CD4-positive, alpha-beta T cell treated with Interleukin-15 for 1 hour (primary cell): ENCODE data around the gene NCAPD3.

ENCODE experiments used
- DNase-seq: peaks from one replicate; pipeline ENCODE4 v3.0.0-alpha.2; 2020

The NCAPD3 gene

GRCh38 chr11:134253188-134253993 is 29.6 kb upstream of the NCAPD3 start, which contains the start of the genes ACAD8 and THYN1:
Gene ACAD8 (plus strand): TSS chr11:134253568. CDS start chr11:134253601, 33 bp downstream.
Gene THYN1 (minus strand): TSS chr11:134253352. CDS start chr11:134252882, 470 bp downstream.
- peak; percentile 96 for DNase-seq

GRCh38 chr11:134252346-134253187 is 28.8 kb upstream of the NCAPD3 start:
- DNase-seq, result no peak

GRCh38 chr11:134250675-134251074 is 26.9 kb upstream of the NCAPD3 start:
- no peak for DNase-seq

DNA sequence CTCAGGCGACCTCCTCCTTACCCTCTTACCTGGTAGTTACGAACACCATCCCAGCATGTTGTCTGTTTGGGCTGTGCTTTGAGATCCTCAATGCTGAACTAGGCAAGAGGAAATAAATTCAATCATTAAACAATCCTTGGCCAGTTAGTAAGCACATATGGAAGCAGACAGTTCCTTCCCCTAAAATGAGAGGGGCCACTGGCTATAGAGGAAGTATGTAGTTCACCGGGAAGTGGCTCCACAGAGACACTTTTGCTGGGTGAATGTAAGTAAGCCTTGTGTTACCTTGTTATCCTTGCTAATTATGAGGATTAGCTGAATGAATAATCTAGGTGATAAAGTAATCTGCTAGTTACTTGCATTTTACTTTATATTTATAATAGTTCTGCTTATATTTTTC is 26.5 kb upstream of the NCAPD3 start:
- no peak for DNase-seq

DNA sequence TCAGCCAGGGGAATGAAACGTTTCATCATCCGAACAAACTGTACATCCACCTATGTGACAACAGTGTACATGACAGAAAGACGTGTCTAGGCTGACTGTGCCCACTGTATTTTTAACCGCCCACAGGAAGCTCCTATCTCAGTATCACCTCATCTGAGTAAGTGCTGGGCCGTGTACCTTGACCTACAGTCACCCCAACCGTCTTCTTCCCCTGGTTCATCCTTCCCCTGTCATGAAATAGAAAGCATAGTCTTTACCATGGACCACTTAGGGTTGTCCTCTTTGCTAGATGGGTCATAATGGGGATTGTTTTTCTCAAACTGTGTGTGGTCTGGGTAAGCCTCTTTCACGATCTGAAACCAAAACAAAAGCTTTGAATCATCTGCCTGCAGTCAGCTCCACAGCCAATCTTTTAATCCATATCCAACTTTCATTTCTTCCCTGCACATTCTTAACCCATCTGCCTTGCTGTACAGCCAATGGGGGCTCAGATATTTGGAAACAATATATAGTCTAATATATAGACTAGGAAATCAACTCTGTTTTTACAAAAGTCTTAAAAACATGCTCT is 25.2 kb upstream of the NCAPD3 start:
- no peak for DNase-seq

DNA sequence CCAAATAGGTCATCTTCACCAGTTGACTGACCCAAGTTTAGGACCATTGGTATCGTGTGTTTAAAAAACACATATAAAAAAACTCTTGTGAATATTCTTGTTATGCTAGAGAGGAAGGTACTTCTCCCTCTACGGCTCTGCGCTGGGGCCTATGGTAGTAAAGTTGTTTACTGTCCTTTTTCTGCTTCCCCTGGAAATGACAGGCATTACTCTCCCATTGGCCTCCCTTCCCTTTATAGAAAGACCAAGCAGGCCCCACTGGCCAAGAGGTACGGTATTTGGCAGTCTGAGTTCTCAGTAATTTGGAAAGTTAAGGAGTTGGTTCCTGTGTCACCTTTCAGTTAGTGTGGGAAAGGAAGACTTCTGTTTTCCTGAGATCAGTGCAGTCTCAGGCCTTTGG is 22.9 kb upstream of the NCAPD3 start:
- no peak for DNase-seq

GRCh38 chr11:134246100-134246499 is 22.3 kb upstream of the NCAPD3 start:
- no peak for DNase-seq

- no peak for DNase-seq
Observed at GRCh38 chr11:134245434-134245833, 21.7 kb upstream of the NCAPD3 start.

- no peak for DNase-seq
Observed at GRCh38 chr11:134244593-134244992, 20.8 kb upstream of the NCAPD3 start.

DNA sequence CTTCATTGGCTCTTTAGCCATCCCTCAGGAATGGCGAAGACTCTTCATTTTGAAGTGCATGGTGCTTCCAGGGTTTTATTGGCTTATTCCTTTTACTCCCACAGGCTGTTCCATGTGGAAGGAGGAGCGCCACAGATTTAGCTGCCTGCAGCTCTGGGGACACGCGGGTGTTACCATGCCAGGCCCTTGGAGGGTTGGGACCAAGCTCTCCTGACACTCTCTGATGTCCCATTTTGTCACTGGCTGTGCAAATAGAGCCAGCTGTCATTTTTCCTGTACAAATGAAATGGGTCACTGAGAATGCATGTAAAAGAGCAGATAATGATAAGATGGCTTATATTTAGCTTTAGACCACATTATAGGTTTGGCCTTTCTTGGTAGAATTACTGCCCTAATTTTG is 20.1 kb upstream of the NCAPD3 start:
- DNase-seq, result no peak

GRCh38 chr11:134242376-134242775 is 18.6 kb upstream of the NCAPD3 start:
- DNase-seq, result no peak

GRCh38 chr11:134240592-134240991 is 16.8 kb upstream of the NCAPD3 start:
- DNase-seq, result no peak

- no peak for DNase-seq
Observed at GRCh38 chr11:134238956-134239355, 15.2 kb upstream of the NCAPD3 start.

DNA sequence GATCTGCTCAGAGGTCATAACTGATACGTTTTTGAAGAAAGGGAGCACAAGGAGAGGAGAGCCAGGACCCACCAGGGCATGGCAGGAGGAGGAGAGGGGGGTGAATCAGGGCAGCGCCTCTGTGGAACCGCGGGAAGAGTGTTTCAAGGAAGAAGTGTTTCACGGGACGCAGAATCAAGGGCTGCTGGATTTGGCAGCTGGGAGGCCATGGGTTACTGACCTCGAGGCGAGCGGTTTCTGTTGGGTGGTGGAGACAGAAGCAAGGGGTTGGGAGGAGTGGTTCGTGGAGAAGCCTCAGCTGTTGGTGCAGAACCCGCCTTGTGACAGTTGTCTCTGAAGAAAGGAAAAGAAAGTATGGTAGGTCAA is 13.8 kb upstream of the NCAPD3 start:
- no peak for DNase-seq

DNA sequence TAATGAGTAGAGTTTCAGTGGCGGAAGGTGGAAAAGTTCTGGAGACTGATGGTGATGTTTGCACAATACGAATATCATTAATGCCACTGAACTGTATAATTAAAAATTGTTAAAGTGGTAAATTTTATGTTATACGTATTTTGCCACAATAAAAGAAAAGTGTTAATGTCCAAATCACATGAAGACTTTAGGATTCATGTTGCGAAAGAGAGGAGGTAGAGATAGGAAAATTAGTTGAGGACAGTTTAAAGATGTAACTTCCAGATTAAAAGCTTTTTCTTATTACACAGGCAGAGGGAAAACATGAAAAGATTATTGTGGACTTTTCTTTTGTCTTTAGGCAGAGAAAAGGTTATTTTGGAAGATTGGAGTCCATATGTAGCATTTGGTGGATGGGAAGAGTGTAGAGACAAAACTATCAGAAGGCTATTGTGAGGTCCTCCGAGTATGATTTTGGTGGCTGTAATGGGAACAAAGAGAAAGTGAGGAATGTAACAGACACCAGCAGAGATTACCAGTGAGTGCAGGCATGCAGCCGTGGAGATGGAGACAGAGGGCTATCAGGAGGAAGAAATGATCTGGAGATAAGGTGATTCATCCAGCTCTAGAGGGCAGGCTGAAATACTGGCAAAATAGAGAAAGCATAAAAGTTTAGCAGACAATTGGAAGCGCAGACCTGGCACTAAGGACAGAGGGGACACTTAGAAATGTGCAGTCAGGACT is 13.2 kb upstream of the NCAPD3 start:
- no peak for DNase-seq

GRCh38 chr11:134235399-134235798 is 11.6 kb upstream of the NCAPD3 start:
- DNase-seq, result no peak

DNA sequence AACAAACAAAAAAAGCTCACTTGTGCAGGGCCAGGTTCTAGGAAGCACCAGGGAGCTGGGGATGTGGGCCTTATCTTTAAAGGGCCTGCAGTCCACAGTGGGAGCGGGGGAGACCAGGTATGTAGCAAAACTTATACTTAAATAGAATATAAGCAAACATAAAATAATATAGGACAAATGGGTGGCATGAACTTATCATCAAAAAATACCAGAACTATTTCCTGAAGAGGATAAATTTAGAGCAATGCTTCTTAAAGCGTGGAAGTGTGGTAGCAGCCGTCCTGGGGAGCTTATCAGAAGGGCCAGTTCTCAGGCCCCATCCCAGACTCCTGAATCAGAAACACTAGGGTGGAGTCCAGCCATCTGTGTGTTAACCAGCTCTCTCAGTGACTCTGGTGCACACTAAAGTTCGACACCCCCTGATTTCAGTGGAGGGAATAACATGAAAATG is 10.0 kb upstream of the NCAPD3 start:
- DNase-seq, result no peak

- no peak for DNase-seq
Observed at GRCh38 chr11:134231958-134232659, 8.3 kb upstream of the NCAPD3 start.

DNA sequence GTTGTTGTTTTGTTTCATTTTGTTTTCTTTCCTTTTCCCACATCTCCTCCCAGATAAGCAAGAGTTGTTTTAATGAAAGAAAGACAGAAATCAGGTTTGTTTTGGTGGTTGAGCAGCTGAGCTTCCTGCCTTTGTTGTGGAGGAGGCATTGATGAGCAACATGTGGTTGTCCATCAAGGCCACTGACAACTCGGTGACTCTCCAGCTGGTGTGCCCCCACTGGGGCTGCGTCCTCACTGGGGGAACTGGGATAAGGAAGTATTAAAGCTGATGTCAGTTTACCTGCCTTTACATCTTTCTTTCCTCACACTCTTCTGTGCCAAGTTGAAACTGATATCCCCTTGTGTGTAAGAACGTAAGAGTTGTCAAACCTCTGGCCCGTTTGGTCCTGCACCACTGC is 6.6 kb upstream of the NCAPD3 start:
- no peak for DNase-seq

DNA sequence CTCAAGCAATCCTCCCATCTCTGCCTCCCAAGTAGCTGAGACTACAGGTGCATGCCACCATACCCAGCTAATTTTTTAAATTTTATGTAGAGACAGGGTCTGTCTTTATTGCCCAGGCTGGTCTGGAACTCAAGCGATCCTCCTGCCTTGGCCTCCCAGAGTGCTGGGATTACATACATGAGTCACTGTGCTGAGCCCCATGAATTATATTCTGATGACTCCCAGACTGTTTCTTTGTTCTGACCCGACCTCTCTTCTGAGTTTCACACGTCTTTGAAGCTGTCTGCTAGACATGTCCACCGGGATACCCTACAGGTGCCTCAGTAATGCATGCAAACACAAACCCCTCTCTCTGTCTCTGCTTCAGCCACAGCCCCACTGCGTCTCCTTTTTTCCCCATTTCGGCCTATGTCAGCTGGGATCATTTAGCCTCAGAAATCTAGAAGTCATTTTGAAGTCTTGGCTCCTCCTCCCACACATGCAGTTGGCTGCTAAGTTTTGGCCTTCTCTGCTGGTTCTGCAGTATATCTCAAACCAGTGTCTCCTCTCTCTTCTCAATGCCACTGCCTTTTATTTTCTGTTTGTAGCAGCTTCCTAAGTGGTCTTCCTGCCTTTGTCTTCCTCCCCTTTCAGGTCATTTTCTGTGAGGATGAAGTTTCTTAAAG is 5.5 kb upstream of the NCAPD3 start:
- no peak for DNase-seq

DNA sequence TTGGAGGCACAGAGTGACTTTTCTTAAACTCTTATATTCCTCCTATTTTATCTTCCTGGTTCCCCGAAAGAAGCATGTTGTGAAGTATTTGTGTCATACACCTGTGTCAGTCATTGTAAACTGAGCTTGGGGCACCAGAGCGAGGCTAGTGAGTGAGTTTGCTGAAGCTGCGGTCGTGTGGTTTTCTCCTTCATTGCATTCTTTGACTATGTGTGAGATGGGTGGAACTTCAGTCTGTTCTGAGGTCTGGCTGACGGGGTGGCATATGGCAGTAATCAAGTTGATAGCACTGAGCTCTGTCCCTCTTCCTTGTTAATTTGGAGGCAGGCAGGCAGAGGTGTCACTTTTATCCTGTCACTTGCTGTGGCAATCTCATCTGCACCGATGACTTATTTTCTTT is 4.9 kb upstream of the NCAPD3 start:
- peak; percentile 36 for DNase-seq
